ENCODE results near the gene NDUFS7. TPM values are rescaled to one million over a fixed set of nuclear protein-coding genes. Genes with fewer than 3 reads are reported as not detected.

The NDUFS7 gene
- total RNA-seq, 1 donor from 2014 or later, result 15.4 TPM

GRCh38 chr19:1387684-1388636 lies 4.3 kb downstream of the NDUFS7 start:
- Histone ChIP-seq H3K79me2 (ENCODE audit: low read depth) (peaks cover 15% of the 10 kb centered on the region), H3K4me2 (no peak overlapping the region), H3K36me3 (no peaks in the 10 kb centered on the region), H3K4me1 (no peaks in the 10 kb centered on the region), H2AFZ (replicated peaks) (no peak overlapping the region), H3F3A (ENCODE audit: low read depth) (peaks cover 6% of the 10 kb centered on the region), H3K27me3 (no peaks in the 10 kb centered on the region), H3K9ac (no peak overlapping the region), H4K20me1 (ENCODE audit: low read depth) (no peaks in the 10 kb centered on the region), H3K9me3 (ENCODE audit: low read depth) (no peaks in the 10 kb centered on the region), H3K27ac (no peak overlapping the region), H3K4me3 (no peak overlapping the region)
- Mint-ChIP-seq H3K4me1 (peaks cover 16% of the 10 kb centered on the region), H3K9me3 (peaks cover 5% of the 10 kb centered on the region), H3K27ac (no peak overlapping the region), H3K27me3 (ENCODE audit: insufficient read depth, low read depth) (peaks cover 17% of the 10 kb centered on the region), H3K4me3 (no peak overlapping the region), H3K36me3 (peaks cover 22% of the 10 kb centered on the region)
- no peak for DNase-seq (ENCODE audit: low spot score)
- TF ChIP-seq CTCF (IDR thresholded peaks at IDR 0.05) (no peak), EZH2 (IDR thresholded peaks at IDR 0.05) (no peak), EZH2phosphoT487 (IDR thresholded peaks at IDR 0.05) (no peak)

- Histone ChIP-seq H3K79me2 (ENCODE audit: low read depth) (peaks cover 15% of the 10 kb centered on the region), H2AFZ (replicated peaks) (no peak overlapping the region), H3K4me1 (no peaks in the 10 kb centered on the region), H3K9me3 (ENCODE audit: low read depth) (no peaks in the 10 kb centered on the region), H3K36me3 (no peaks in the 10 kb centered on the region), H3K27ac (no peak overlapping the region), H3K4me2 (no peak overlapping the region), H3F3A (ENCODE audit: low read depth) (peaks cover 5% of the 10 kb centered on the region), H4K20me1 (ENCODE audit: low read depth) (no peaks in the 10 kb centered on the region), H3K4me3 (no peak overlapping the region), H3K27me3 (no peaks in the 10 kb centered on the region), H3K9ac (no peak overlapping the region)
- Mint-ChIP-seq H3K36me3 (peaks cover 16% of the 10 kb centered on the region), H3K4me3 (no peak overlapping the region), H3K4me1 (peaks cover 10% of the 10 kb centered on the region), H3K27me3 (ENCODE audit: insufficient read depth, low read depth) (peaks cover 10% of the 10 kb centered on the region), H3K9me3 (no peaks in the 10 kb centered on the region), H3K27ac (no peak overlapping the region)
- DNase-seq (ENCODE audit: low spot score), result no peak
- TF ChIP-seq CTCF (IDR thresholded peaks at IDR 0.05) (no peak), EZH2 (IDR thresholded peaks at IDR 0.05) (no peak), EZH2phosphoT487 (IDR thresholded peaks at IDR 0.05) (no peak)
These were observed 4.9 kb downstream of the NDUFS7 start for GRCh38 chr19:1388637-1389026.

GRCh38 chr19:1389033-1389940 lies 5.6 kb downstream of the NDUFS7 start:
- no peaks in the 10 kb centered on the region for H3K4me1 ChIP-seq
- Mint-ChIP-seq H3K4me3 (no peak overlapping the region), H3K4me1 (peaks cover 9% of the 10 kb centered on the region), H3K9me3 (no peaks in the 10 kb centered on the region), H3K27me3 (ENCODE audit: insufficient read depth, low read depth) (peaks cover 8% of the 10 kb centered on the region), H3K36me3 (peaks cover 16% of the 10 kb centered on the region), H3K27ac (no peak overlapping the region)
- H3K27ac ChIP-seq, result no peak overlapping the region
- H3K9me3 ChIP-seq (ENCODE audit: low read depth), result no peaks in the 10 kb centered on the region
- peaks cover 5% of the 10 kb centered on the region for H4K20me1 ChIP-seq (ENCODE audit: low read depth)
- H3K36me3 ChIP-seq, result no peaks in the 10 kb centered on the region
- no peak overlapping the region for H2AFZ ChIP-seq (replicated peaks)
- H3F3A ChIP-seq (ENCODE audit: low read depth), result peaks cover 5% of the 10 kb centered on the region
- no peak overlapping the region for H3K4me3 ChIP-seq
- TF ChIP-seq EZH2 (IDR thresholded peaks at IDR 0.05), result no peak
- TF ChIP-seq EZH2phosphoT487 (IDR thresholded peaks at IDR 0.05), result no peak
- no peak for TF ChIP-seq CTCF (IDR thresholded peaks at IDR 0.05)
- no peak overlapping the region for H3K9ac ChIP-seq
- H3K27me3 ChIP-seq, result no peaks in the 10 kb centered on the region
- no peak for DNase-seq (ENCODE audit: low spot score)
- H3K79me2 ChIP-seq (ENCODE audit: low read depth), result peaks cover 11% of the 10 kb centered on the region
- no peak overlapping the region for H3K4me2 ChIP-seq

All from neural progenitor cell (in vitro differentiated cells).